Panc1 (cell line): ENCODE measurements around the gene GYPC. TPM values are rescaled to one million over a fixed set of nuclear protein-coding genes. Genes with fewer than 3 reads are reported as not detected.

Experiments used
- ATAC-seq: fragments of 200-7000 bp; cut with Tn5 transposase; 2 replicates; pipeline ENCODE4 v1.9.1; 2020; ENCODE audit warnings: mild to moderate bottlenecking, moderate library complexity
- BruUV-seq: library from RNA; stranded (reverse); fragments of 400-500 nt; replicated peaks from 2 replicates; lab custom pipeline; 2021; lab: Mats Ljungman, UMichigan
- CTCF ChIA-PET: fragments of 300-600 bp; sonication (Branson Sonifier 250); formaldehyde crosslinking; loops from one replicate; lab custom pipeline; 2022; ENCODE audit warnings: antibody characterized with exemption; lab: Charles Lee
- POLR2A ChIA-PET: fragments of 300-600 bp; sonication (Branson Sonifier 250); formaldehyde crosslinking; loops from one replicate; lab custom pipeline; 2022; ENCODE audit warnings: antibody characterized with exemption; lab: Charles Lee
- DNase-seq: peaks from one replicate; pipeline ENCODE4 v3.0.0-alpha.2; 2010; ENCODE audit warnings: low read depth, low spot score
- H3K27ac ChIP-seq: 2 replicates; pipeline ENCODE4 v1.5.1; 2011; ENCODE audit warnings: mild to moderate bottlenecking, low read length, inconsistent platforms
- H3K27me3 ChIP-seq: fragments of 200-500 bp; sonication (Bioruptor generic); 2 replicates; pipeline ENCODE4 v1.6.0; 2014; ENCODE audit warnings: low read length, inconsistent platforms; ENCODE audit not compliant: control insufficient read depth, insufficient read depth
- H3K36me3 ChIP-seq: fragments of 200-500 bp; sonication (Bioruptor generic); 2 replicates; pipeline ENCODE4 v1.5.1; 2014; ENCODE audit warnings: inconsistent platforms, mild to moderate bottlenecking, low read length, moderate library complexity; ENCODE audit not compliant: control insufficient read depth, insufficient read depth
- H3K4me1 ChIP-seq: 2 replicates; pipeline ENCODE4 v1.5.1; 2011; ENCODE audit warnings: inconsistent platforms, mild to moderate bottlenecking, low read length, moderate library complexity; ENCODE audit not compliant: control insufficient read depth, insufficient read depth
- H3K4me3 ChIP-seq, 2 experiments: 2 replicates each; pipeline ENCODE4 v1.5.1; 2011 to 2012; ENCODE audit warnings: low read depth in 2 of 2, low read length in 2 of 2, mild to moderate bottlenecking in 2 of 2, inconsistent platforms in 1 of 2, moderate library complexity in 1 of 2
- H3K9me3 ChIP-seq: fragments of 200-500 bp; sonication (Bioruptor generic); 2 replicates; pipeline ENCODE4 v1.5.1; 2014; ENCODE audit warnings: low read depth, mild to moderate bottlenecking, inconsistent platforms, low read length, moderate library complexity; ENCODE audit not compliant: control insufficient read depth, insufficient read depth
- CTCF ChIP-seq: fragments of 450-650 bp; IDR thresholded peaks from 2 replicates; pipeline ENCODE4 v1.5.1; 2017; ENCODE audit warnings: mild to moderate bottlenecking
- POLR2AphosphoS5 ChIP-seq: IDR thresholded peaks from 2 replicates; pipeline ENCODE4 v1.6.1; 2012; ENCODE audit warnings: mild to moderate bottlenecking, low read depth, low read length, moderate library complexity
- REST ChIP-seq, 2 experiments: IDR thresholded peaks; 2 replicates each; pipeline ENCODE4 v1.6.1; 2011 to 2012; ENCODE audit warnings: low read depth in 2 of 2, control low read depth in 1 of 2, low read length in 1 of 2, mild to moderate bottlenecking in 1 of 2, moderate library complexity in 1 of 2; ENCODE audit not compliant: insufficient read depth in 1 of 2
- SIN3A ChIP-seq: IDR thresholded peaks from 2 replicates; pipeline ENCODE4 v1.6.1; 2012; ENCODE audit warnings: low read depth, mild to moderate bottlenecking, low read length, moderate library complexity, borderline replicate concordance; ENCODE audit not compliant: insufficient read depth
- TCF7L2 ChIP-seq: IDR thresholded peaks from 2 replicates; pipeline ENCODE4 v1.6.1; 2011; ENCODE audit warnings: mild to moderate bottlenecking, low read depth, low read length, inconsistent platforms
- in situ Hi-C: cut with HindIII; loops from 2 replicates; pipeline ENCODE4 v1.10.0; 2016; ENCODE audit warnings: low sequenced_read_pairs, low pct_unique_long_range_greater_than_20kb
- intact Hi-C: fragments of 100-400 bp; cut with micrococcal nuclease; formaldehyde crosslinking; loops from one replicate; pipeline ENCODE4 v1.10.0; 2022; ENCODE audit not compliant: unreplicated experiment
- total RNA-seq: library from RNA; stranded (reverse); gene quantifications from one replicate; pipeline ENCODE4 v1.2.1, GENCODE V29; 2021; ENCODE audit not compliant: unreplicated experiment

Gene GYPC
- total RNA-seq, 1 experiment from 2014 or later: 0.57 TPM

GRCh38 chr2:126662621-126663020 lies 6.7 kb downstream of the GYPC start:
- Histone ChIP-seq H3K4me1 (peaks cover 18% of the 10 kb centered on the region), H3K27ac (no peak overlapping the region), H3K4me3 (no peak overlapping the region), H3K9me3 (no peaks in the 10 kb centered on the region), H3K36me3 (no peaks in the 10 kb centered on the region), H3K27me3 (no peaks in the 10 kb centered on the region)
- ChIA-PET POLR2A (no interaction called here), CTCF (no interaction called here)
- TF ChIP-seq TCF7L2: no peak
- no peak for TF ChIP-seq CTCF
- TF ChIP-seq SIN3A: no peak
- TF ChIP-seq POLR2AphosphoS5: no peak
- TF ChIP-seq REST (IDR thresholded peaks at IDR 0.05; ENCODE audit: insufficient read depth in 1 of 2, low read depth in 2 of 2, low read length in 1 of 2): no peak
- intact Hi-C loops: no loop called here
- ATAC-seq (no peak), DNase-seq (no peak)
- in situ Hi-C loops: no loop called here
- BruUV-seq: no TSS peak

GRCh38 chr2:126663184-126663963 lies 7.4 kb downstream of the GYPC start:
- Histone ChIP-seq H3K9me3 (no peaks in the 10 kb centered on the region), H3K27me3 (no peaks in the 10 kb centered on the region), H3K4me3 (no peak overlapping the region), H3K4me1 (peaks cover 14% of the 10 kb centered on the region), H3K36me3 (no peaks in the 10 kb centered on the region), H3K27ac (no peak overlapping the region)
- intact Hi-C loops (no loop called here), in situ Hi-C loops (no loop called here)
- ChIA-PET CTCF (no interaction called here), POLR2A (no interaction called here)
- BruUV-seq: no TSS peak
- TF ChIP-seq TCF7L2: no peak
- TF ChIP-seq REST (IDR thresholded peaks at IDR 0.05; ENCODE audit: insufficient read depth in 1 of 2, low read depth in 2 of 2, low read length in 1 of 2): no peak
- no peak for TF ChIP-seq POLR2AphosphoS5
- no peak for TF ChIP-seq CTCF
- TF ChIP-seq SIN3A: no peak
- DNase-seq (no peak), ATAC-seq (no peak)
